22Rv1 (cell line): ENCODE results near the gene SLC35F4.

Experiments used
- H3K27ac ChIP-seq: fragments of 450-650 bp; 2 replicates; pipeline ENCODE4 v1.5.1; 2017
- CTCF ChIP-seq: fragments of 450-650 bp; IDR thresholded peaks from 2 replicates; pipeline ENCODE4 v1.5.1; 2017; ENCODE audit warnings: mild to moderate bottlenecking
- ZFX ChIP-seq: fragments of 450-650 bp; IDR thresholded peaks from 2 replicates; pipeline ENCODE4 v1.6.1; 2017; ENCODE audit warnings: antibody characterized with exemption, borderline replicate concordance

The SLC35F4 gene

GRCh38 chr14:57637901-57638300 is 228.0 kb downstream of the SLC35F4 start:
- TF ChIP-seq CTCF, result no peak
- TF ChIP-seq ZFX, result no peak
- H3K27ac ChIP-seq, result no peak overlapping the region

- H3K27ac ChIP-seq, result no peak overlapping the region
- TF ChIP-seq CTCF (no peak), ZFX (no peak)
Observed at GRCh38 chr14:57634335-57634734, 231.6 kb downstream of the SLC35F4 start.

GRCh38 chr14:57632649-57633048 is 233.2 kb downstream of the SLC35F4 start:
- H3K27ac ChIP-seq, result no peak overlapping the region
- no peak for TF ChIP-seq CTCF

- H3K27ac ChIP-seq, result no peak overlapping the region
- TF ChIP-seq CTCF (no peak), ZFX (no peak)
Observed at GRCh38 chr14:57617510-57617909, 248.4 kb downstream of the SLC35F4 start.

GRCh38 chr14:57612946-57613345 is 252.9 kb downstream of the SLC35F4 start:
- H3K27ac ChIP-seq, result peak overlapping the region; percentile 86
- no peak for TF ChIP-seq CTCF
- TF ChIP-seq ZFX, result no peak

GRCh38 chr14:57611555-57612075 is 254.3 kb downstream of the SLC35F4 start:
- H3K27ac ChIP-seq, result peak overlapping the region; percentile 86

GRCh38 chr14:57610631-57611030 is 255.3 kb downstream of the SLC35F4 start:
- TF ChIP-seq ZFX (no peak), CTCF (no peak)
- H3K27ac ChIP-seq, result peak overlapping the region; percentile 86

More at GRCh38 chr14:57611555-57612075, 254.3 kb downstream of the SLC35F4 start:
- TF ChIP-seq ZFX (no peak), CTCF (no peak)
